Hepatocyte (in vitro differentiated cells): ENCODE data around the gene RAPGEF4.

Source experiments
- EZH2 ChIP-seq: fragments of 200-600 bp; sonication (generic); IDR thresholded peaks from 2 replicates; pipeline ENCODE4 v1.6.1; 2016; ENCODE audit warnings: antibody characterized with exemption, mild to moderate bottlenecking, borderline replicate concordance
- EZH2phosphoT487 ChIP-seq: fragments of 200-600 bp; sonication (generic); IDR thresholded peaks from one replicate; pipeline ENCODE4 v1.6.1; 2018; ENCODE audit warnings: antibody characterized with exemption, mild to moderate bottlenecking, low read depth, moderate library complexity; ENCODE audit not compliant: unreplicated experiment, severe bottlenecking
- TF ChIP-seq, protein P1 (sequence below): fragments of 200-600 bp; sonication (generic); IDR thresholded peaks from 2 replicates; pipeline ENCODE4 v1.5.1; 2016; ENCODE audit warnings: antibody characterized with exemption, mild to moderate bottlenecking; ENCODE audit not compliant: poor library complexity

DNA sequence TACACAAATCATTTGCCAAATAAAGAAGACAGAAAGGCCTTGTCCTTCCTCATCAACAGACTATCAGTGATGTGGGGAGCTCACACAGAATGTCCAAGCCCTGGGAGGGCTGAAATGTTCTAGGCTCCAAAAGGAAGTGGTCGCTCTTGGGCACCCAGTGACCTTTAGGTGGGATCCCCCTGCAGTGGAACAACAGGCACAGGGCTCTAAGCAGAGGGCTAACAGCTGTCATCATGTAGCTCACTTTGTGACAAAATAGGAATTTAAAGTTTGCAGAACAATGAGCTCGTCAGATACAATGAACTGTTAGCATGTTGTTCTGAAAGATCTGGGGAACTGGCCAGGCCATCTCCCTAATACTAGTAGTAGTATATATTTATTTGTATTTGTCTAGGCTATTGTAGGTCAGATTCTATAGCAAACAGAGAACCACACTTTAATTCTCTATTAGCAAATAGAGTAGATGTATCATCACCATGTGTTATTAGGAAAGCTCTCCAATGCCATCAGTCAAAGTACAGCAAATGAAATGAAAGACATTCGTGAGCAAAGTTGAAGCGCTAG, 188.5 kb downstream of the RAPGEF4 start:
- no peak for TF ChIP-seq EZH2
- TF ChIP-seq, protein P1, sequence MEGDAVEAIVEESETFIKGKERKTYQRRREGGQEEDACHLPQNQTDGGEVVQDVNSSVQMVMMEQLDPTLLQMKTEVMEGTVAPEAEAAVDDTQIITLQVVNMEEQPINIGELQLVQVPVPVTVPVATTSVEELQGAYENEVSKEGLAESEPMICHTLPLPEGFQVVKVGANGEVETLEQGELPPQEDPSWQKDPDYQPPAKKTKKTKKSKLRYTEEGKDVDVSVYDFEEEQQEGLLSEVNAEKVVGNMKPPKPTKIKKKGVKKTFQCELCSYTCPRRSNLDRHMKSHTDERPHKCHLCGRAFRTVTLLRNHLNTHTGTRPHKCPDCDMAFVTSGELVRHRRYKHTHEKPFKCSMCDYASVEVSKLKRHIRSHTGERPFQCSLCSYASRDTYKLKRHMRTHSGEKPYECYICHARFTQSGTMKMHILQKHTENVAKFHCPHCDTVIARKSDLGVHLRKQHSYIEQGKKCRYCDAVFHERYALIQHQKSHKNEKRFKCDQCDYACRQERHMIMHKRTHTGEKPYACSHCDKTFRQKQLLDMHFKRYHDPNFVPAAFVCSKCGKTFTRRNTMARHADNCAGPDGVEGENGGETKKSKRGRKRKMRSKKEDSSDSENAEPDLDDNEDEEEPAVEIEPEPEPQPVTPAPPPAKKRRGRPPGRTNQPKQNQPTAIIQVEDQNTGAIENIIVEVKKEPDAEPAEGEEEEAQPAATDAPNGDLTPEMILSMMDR, result no peak
- no peak for TF ChIP-seq EZH2phosphoT487
